ENCODE data around the gene ZBTB8OS.
"Not testable (repeated sequence)": the region's sequence is repeated elsewhere in the genome, so short reads cannot be mapped to it uniquely, and the experiment has no call there.

Gene ZBTB8OS

DNA sequence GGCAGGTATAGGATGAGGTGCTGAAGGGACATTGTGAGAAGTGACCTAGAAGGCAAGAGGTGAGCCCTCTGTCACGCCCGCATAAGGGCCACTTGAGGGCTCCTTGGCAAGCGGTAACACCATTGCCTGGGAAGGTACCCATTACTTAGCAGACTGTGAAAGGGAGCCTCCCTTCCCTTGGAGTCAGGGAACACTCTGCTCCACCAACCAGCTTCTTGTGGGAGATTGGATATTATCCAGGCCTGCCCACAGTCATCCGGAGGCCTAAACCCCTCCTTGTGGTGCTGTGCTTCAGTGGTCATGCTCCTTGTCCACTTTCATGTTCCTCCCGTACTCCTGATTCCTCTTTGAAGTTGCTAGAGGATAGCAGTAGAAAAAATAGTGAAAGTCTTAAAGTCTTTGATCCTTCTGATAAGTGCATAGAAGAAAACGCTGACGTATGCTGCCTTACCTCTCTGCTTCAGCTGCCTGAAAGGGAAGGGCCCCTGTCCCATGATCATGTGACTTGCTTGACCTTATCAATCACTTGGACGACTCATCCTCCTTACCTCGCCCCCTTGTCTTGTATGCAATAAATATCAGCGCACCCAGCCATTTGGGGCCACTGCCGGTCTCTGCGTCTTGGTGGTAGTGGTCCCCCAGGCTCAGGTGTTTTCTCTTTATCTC, 16.7 kb upstream of the ZBTB8OS start:
- Mint-ChIP-seq H3K27me3 (no peaks in the 10 kb centered on the region), H3K4me3 (no peak overlapping the region), H3K27ac (no peak overlapping the region), H3K9me3 (no peaks in the 10 kb centered on the region), H3K4me1 (peaks cover 6% of the 10 kb centered on the region)
- DNase-seq, result no peak
- ATAC-seq, result no peak

DNA sequence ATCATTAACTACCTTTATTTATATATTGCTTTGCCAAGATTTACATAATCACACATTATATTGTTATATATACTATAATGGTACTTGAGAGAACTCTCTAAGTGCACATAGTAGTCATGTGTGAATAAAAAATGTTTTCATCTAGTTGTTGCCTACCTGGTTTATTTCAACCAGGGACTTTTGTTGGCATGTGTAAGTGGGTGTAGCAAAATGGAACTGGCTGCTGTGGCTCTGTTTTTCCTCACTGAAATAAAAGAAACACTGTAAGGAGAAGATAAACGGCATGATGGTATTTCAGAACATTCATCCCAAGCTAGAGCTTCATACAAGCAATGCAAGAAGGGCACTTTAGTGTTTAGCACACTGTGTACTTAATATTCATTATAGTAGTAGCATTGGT, 15.6 kb upstream of the ZBTB8OS start:
- Mint-ChIP-seq H3K27ac (no peak overlapping the region), H3K9me3 (no peaks in the 10 kb centered on the region), H3K27me3 (no peaks in the 10 kb centered on the region), H3K4me1 (peaks cover 7% of the 10 kb centered on the region), H3K4me3 (no peak overlapping the region)
- no peak for ATAC-seq
- DNase-seq, result no peak

DNA sequence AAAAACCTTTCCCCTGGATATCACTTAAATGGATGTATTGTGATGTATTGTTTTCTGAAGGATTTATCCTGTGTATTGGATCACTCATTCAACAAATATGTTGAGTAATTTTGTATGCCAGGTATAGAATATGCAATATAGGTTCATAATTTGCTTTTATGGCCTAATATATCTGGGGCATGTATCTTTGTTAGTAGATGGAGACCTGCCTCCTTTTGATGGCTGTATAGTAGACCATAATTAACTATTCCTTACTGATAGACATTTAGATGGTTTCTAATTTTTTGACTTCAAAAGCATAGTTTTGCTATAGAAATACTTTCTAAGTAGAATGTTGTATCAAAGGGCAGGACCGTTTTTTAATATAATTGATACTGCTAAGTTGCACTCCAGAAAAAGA, 9.2 kb upstream of the ZBTB8OS start:
- DNase-seq (no peak), ATAC-seq (no peak)
- Mint-ChIP-seq H3K27ac (no peak overlapping the region), H3K4me1 (peaks cover 57% of the 10 kb centered on the region), H3K4me3 (no peak overlapping the region), H3K9me3 (no peaks in the 10 kb centered on the region), H3K27me3 (no peaks in the 10 kb centered on the region)

DNA sequence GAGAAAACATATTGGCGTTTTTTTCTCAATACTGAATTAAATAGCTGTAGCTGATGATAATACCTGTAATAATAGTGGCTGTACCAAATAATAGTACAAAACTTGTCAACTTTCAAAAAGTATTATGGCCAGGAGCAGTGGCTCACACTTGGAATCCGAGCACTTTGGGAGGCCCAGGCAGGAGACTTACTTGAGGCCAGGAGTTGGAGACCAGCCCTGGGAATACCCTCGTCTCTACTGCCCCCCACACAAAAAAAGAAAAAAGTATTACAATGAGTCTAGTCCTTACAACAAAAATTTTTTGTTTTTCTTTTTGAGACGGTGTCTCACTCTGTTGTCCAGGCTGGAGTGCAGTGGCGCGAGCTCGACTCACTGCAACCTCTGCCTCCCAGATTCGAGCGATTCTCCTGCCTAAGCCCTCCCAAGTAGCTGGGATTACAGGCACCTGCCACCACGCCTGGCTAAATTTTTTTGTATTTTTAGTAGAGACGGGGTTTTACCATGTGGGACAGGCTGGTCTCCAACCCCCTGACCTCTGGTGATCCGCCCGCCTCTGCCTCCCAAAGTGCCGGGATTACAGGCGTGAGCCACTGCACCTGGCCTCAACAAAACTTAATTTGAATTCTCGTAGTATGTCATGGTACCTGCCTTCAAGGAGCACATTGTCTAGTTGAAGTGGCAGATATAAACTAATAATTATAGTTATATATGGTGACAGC, 2.1 kb upstream of the ZBTB8OS start:
- ATAC-seq (no peak), DNase-seq (no peak)
- no peaks in the 10 kb centered on the region for H3K9me3 Mint-ChIP-seq
- no peaks in the 10 kb centered on the region for H3K27me3 Mint-ChIP-seq
- H3K27ac Mint-ChIP-seq, result peak overlapping the region; percentile 99 to 100
- peak overlapping the region; percentile 88 to 91 for H3K4me3 Mint-ChIP-seq
- peaks cover 69% of the 10 kb centered on the region for H3K4me1 Mint-ChIP-seq

DNA sequence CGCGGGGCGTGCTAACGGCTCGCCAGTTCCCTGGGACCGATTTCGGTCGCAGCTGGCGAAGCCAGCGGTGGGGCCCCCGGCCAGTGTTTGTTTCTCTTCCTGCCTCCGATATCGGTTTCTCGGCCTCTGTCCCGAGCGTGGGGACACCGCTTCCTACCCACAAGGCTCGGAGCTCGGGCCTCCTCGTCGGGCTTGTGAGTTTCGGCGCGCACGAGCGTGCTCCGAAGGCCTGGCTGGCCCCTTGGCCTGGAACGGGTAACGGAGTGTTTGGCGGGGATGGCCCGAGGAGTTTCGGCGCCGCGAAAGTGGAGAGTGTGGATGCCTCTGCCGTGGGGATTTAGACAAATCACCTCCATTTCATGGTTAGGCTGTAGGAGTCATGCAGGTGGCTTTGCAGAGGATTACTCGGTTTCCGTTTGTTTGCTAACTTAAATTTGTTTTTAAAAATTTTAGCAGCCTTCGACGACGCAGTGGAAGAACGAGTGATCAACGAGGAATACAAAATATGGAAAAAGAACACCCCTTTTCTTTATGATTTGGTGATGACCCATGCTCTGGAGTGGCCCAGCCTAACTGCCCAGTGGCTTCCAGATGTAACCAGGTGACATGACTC, 1.2 kb upstream of the ZBTB8OS start:
- H3K27ac Mint-ChIP-seq, result peak overlapping the region; percentile 99 to 100
- peak overlapping the region; percentile 88 to 91 for H3K4me3 Mint-ChIP-seq
- H3K9me3 Mint-ChIP-seq, result no peaks in the 10 kb centered on the region
- DNase-seq, result no peak
- H3K27me3 Mint-ChIP-seq, result no peaks in the 10 kb centered on the region
- peaks cover 63% of the 10 kb centered on the region for H3K4me1 Mint-ChIP-seq
- ATAC-seq, result peak; percentile 22

DNA sequence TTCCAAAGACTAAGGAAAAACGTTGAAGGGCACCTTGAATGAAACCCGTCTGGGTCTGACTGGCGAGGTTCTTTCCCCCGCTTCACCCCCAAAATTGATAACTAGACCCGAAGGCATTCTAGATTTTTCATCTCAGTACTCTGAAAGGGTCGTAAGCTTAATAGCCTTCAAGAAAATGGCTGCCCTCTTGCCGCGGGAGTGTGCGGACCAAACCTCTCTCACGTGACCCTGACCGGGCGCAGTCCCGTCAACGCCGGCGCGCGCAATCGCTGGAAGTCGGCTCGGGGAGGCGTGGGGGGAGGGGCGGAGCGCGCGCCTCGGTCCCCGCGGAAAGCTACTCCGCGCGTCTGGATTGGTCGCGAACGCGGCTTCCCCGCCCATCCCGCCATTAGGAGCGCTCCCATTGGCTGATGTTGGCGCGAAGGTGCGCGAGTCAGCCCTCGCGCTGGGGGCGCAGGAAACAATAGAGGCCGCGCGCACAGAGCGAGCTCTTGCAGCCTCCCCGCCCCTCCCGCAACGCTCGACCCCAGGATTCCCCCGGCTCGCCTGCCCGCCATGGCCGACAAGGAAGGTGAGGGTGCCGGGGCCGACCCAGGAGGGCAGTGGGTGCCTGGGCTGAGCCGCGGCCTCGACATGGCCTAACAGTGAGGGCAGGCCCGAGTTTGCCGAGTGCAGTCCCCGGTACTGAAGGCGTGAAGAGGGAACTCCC, 556 bp upstream of the ZBTB8OS start, which contains the start of gene RBBP4:
Gene RBBP4, plus strand, starts transcription at position 457 of the 709 bp plus-strand sequence. Its CDS starts 99 bp downstream, at position 556.
- Mint-ChIP-seq H3K4me3 (peak within 1 kb of the TSS; percentile 88 to 91), H3K27me3 (no peaks in the 10 kb centered on the region), H3K27ac (peak within 1 kb of the TSS; percentile 99 to 100), H3K9me3 (no peaks in the 10 kb centered on the region), H3K4me1 (peaks cover 60% of the 10 kb centered on the region)
- peak; percentile 99 for DNase-seq
- peak; percentile 93 for ATAC-seq

DNA sequence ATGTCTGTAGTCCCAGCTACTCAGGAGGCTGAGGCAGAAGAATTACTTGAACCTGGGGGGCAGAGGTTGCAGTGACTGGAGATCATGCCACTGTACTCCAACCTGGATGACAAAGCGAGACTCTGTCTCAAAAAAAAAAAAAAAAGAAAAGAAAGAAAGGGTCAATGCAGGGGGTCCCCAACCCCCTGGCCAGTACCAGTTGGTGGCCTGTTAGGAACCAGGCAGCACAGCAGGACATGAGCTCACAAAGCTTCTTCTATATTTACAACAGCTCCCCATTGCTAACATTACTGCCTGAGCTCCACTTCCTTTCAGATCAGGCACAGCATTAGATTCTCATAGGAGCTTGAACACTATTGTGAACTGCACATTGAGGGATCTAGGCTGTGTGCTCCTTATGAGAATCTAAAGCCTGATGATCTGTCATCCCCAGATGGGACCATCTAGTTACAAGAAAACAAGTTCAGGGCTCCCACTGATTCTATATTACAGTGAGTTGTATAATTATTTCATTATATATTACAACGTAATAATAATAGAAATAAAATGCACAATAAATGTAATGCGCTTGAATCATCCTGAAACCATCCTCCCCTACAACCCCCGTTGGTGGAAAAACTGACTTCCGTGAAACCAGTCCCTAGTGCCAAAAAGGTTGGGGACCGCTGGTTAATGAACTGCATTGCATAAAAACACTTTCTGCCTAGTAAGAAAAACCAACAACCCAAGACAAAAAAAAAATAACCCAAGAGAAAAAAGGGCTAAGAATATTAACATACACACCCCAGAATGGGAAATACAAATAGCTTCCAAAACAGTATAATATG, 2.8 kb downstream of the ZBTB8OS start:
- Mint-ChIP-seq H3K27me3 (no peaks in the 10 kb centered on the region), H3K27ac (peak overlapping the region in 1 of 2 donors; percentile 34), H3K4me3 (peak overlapping the region; percentile 88 to 91), H3K9me3 (no peaks in the 10 kb centered on the region), H3K4me1 (peaks cover 27% of the 10 kb centered on the region)
- DNase-seq (no peak), ATAC-seq (no peak)

DNA sequence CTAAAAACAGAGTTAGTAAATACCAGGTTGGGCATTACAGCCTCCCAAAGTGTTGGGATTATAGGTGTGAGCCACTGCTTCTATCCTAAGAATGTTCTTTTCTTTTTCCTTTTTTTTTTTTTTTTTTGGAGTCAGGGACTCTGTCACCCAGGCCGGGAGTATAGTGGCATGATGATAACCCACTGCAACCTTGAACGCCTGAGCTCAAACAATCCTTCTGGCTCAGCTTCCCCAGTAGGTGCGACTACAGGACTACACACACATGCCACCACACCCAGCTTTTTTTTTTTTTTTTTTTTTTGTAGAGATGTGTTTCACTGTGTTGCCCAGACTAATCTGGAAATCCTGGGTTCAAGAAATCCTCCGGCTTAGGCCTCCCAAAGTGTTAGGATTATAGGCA, 5.9 kb downstream of the ZBTB8OS start:
- no peaks in the 10 kb centered on the region for H3K9me3 Mint-ChIP-seq
- H3K4me3 Mint-ChIP-seq, result no peak overlapping the region
- no peak overlapping the region for H3K27ac Mint-ChIP-seq

DNA sequence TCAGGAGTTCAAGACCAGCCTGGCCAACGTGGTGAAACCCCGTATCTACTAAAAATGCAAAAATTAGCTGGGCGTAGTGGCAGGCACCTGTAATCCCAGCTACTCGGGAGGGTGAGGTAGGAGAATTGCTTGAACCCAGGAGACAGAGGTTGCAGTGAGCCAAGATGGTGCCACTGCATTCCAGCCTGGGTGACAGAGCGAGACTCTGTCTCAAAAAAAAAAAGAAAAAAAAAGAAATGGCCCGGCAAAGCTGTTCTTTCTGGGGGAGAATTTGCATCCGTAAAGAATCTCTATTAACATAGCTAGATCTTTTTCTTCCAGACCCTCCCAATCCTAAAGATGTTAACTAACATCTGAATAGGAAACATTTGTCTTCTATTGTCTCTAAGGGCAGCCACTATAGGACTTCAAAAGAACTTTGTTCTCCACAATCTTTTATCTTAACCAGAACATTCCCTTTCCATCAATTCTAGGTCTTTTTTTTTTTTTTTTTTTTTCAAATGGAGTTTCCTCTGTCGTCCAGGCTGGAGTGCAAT, 8.0 kb downstream of the ZBTB8OS start:
- not testable (repeated sequence) for ATAC-seq, H3K4me1 Mint-ChIP-seq, H3K9me3 Mint-ChIP-seq, H3K27me3 Mint-ChIP-seq, DNase-seq, H3K4me3 Mint-ChIP-seq, H3K27ac Mint-ChIP-seq

More for the DNA sequence above, 5.9 kb downstream of the ZBTB8OS start:
- Mint-ChIP-seq H3K27me3 (no peaks in the 10 kb centered on the region), H3K4me1 (peaks cover 20% of the 10 kb centered on the region)
- ATAC-seq (no peak), DNase-seq (no peak)

DNA sequence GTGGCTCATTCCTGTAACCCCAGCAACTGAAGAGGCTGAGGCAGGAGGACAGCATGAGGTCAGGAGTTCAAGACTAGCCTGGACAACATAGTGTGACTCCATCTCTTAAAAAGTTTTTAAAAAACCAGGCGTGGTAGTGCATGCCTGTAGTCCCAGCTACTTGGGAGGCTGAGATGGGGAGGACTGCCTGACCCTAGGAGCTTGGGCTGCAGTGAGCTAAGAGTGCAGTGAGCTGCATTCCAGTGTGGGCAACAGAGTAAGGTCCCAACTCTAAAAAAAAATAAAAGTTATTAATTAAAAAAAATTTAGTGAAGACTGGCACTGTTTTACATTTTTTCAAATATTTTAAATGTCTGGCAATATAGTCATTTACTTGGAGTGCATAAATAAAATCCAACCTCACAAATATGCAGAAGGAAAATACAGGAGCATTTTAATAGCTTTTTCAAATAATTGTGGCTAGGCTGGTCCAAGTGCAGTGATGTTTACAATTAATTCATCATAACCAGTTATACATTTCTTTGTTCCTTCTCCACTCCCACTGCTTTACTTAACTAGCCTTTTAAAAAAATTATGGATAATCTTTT, 10.8 kb downstream of the ZBTB8OS start:
- DNase-seq (no peak), ATAC-seq (no peak)
- H3K27me3 Mint-ChIP-seq, result no peaks in the 10 kb centered on the region

DNA sequence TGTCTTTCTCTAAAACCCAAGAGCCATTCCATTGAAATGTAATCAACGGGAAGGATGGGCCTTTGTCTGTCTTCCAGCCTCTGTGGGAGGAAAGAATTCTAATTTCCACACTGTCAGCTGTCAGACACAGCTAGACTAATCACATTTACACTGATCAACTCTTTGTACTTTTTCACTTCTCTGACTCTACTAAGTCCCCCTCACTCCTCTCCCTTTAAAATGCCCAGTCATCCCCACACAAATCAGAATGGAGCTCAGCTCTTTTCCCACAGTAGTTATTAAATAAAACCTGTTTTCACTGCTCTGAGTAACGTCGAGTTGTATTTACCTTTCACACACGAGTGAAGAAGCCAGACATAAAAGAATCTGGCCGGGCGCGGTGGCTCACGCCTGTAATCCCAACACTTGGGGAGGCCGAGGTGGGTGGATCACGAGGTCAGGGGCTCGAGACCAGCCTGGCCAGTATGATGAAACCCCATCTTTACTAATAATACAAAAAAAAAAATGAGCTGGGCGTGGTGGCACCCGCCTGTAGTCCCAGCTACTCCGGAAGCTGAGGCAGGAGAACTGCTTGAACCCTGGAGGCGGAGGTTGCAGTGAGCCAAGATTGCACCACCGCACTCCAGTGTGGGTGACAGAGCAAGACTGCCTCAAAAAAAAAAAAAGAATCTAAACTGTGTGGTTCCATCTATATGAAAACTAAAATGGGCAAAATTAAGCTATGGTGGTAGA, 13.3 kb downstream of the ZBTB8OS start:
- ATAC-seq (no peak), DNase-seq (no peak)
- no peaks in the 10 kb centered on the region for H3K27me3 Mint-ChIP-seq
- H3K4me1 Mint-ChIP-seq, result peaks cover 14% of the 10 kb centered on the region
- no peak overlapping the region for H3K27ac Mint-ChIP-seq
- H3K9me3 Mint-ChIP-seq, result no peaks in the 10 kb centered on the region
- H3K4me3 Mint-ChIP-seq, result no peak overlapping the region

More for the DNA sequence above, 10.8 kb downstream of the ZBTB8OS start:
- no peak overlapping the region for H3K27ac Mint-ChIP-seq
- H3K4me3 Mint-ChIP-seq, result no peak overlapping the region
- no peaks in the 10 kb centered on the region for H3K9me3 Mint-ChIP-seq
- H3K4me1 Mint-ChIP-seq, result peaks cover 14% of the 10 kb centered on the region

DNA sequence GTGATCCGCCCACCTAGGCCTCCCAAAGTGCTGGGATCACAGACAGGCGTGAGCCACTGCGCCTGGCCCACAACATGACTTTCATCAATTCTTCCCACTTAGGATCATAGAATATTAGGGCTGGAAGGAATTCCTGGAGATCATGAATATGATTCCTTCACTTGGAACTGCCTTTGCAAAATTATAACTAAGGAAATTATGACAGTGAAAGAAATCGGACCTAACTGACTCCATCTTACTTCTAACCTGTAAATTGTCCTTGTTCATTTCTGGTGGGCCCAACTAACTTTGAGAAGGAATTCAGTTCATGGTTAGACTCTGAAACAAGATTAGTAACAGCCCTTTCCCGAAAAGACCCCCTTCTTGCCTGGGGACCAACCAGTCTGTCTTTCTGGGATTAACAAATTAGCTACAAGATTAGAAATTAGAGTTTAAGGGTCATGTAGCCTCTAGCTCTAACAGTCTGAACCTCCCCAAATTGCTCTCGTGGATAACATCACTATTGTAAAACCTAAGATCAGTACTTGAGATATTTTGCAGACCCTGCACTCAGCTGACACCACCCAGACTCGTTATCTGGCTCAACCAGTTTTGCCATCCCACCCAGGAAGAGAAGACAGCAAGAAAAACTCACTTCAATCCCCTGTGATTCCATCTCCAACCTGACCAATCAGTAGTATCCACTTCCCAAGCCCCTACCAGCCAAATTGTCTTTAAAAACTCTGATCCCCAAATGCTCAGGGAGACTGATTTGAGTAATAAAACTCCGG, 14.7 kb downstream of the ZBTB8OS start:
- peaks cover 14% of the 10 kb centered on the region for H3K4me1 Mint-ChIP-seq
- H3K9me3 Mint-ChIP-seq, result no peaks in the 10 kb centered on the region
- no peak for DNase-seq
- ATAC-seq, result no peak
- no peak overlapping the region for H3K27ac Mint-ChIP-seq
- no peak overlapping the region for H3K4me3 Mint-ChIP-seq
- H3K27me3 Mint-ChIP-seq, result no peaks in the 10 kb centered on the region

DNA sequence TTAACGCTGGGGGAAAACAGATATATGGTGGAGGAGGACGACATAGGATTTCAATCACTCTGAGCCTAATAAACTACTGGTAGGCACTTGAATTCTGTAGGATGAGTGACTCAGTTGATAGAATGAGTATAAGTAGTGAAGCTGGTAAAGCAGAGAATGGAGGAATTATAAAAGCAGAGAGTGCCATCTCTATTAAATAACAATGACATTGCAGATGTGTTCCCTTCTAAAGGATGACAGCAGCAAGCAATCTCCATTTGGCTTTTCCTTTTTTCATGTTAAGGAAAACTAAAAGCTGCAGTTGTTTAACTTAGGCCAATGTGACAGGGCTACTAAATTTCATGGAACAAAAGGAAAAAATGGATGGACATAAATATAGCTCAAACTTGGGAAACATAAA, 17.5 kb downstream of the ZBTB8OS start:
- Mint-ChIP-seq H3K27ac (peak overlapping the region in 1 of 2 donors; percentile 31), H3K9me3 (no peaks in the 10 kb centered on the region), H3K4me1 (peaks cover 22% of the 10 kb centered on the region), H3K4me3 (no peak overlapping the region), H3K27me3 (no peaks in the 10 kb centered on the region)
- DNase-seq (no peak), ATAC-seq (no peak)
